Stimulated activated CD8-positive, alpha-beta memory T cell treated with anti-CD3 and anti-CD28 coated beads, Interleukin-12 subunit alpha, Interleukin-12 subunit beta, amount 100 ng/mL, for 4 hours (primary cell): ENCODE data around the gene TRIM49.
"Not testable (repeated sequence)": the region's sequence is repeated elsewhere in the genome, so short reads cannot be mapped to it uniquely, and the experiment has no call there.

Source experiments
- DNase-seq: peaks from one replicate; pipeline ENCODE4 v3.0.0-alpha.2; 2020; ENCODE audit warnings: low read depth

The TRIM49 gene

GRCh38 chr11:89808475-89808874, at the start of gene TRIM49:
TSS of gene TRIM49 (minus strand) at chr11:89808575. CDS start at chr11:89804469, 4,106 bp downstream.
- DNase-seq = not testable (repeated sequence)

- DNase-seq = not testable (repeated sequence)
These were observed 18.3 kb upstream of the TRIM49 start for GRCh38 chr11:89826694-89827093.

- DNase-seq = not testable (repeated sequence)
These were observed 11.6 kb upstream of the TRIM49 start for GRCh38 chr11:89820008-89820407.

- not testable (repeated sequence) for DNase-seq
These were observed 5.2 kb upstream of the TRIM49 start for GRCh38 chr11:89813535-89813934.

- DNase-seq = not testable (repeated sequence)
These were observed 20.8 kb downstream of the TRIM49 start for GRCh38 chr11:89787506-89788063.

- not testable (repeated sequence) for DNase-seq
These were observed 22.6 kb downstream of the TRIM49 start for GRCh38 chr11:89785726-89786125.

- not testable (repeated sequence) for DNase-seq
These were observed 57.6 kb downstream of the TRIM49 start for GRCh38 chr11:89750822-89751221.
